Natural killer cell (primary cell): ENCODE measurements around the gene FCMR. TPM values are rescaled to one million over a fixed set of nuclear protein-coding genes. Genes with fewer than 3 reads are reported as not detected.

Experiments
- ATAC-seq, 3 donors: fragments of 150-1000 bp in 2 of 3; fragments of 200-7000 bp in 1 of 3; cut with Tn5 transposase; 1 replicate in 1 of 3; 2 replicates in 2 of 3; pipeline ENCODE4 v1.10.0; 2021; ENCODE audit warnings: mild to moderate bottlenecking in 2 of 3, moderate library complexity in 2 of 3
- DNase-seq, 2 donors: peaks; one replicate each; pipeline versions ENCODE4 v3.0.0 to v3.0.0-alpha.2; 2013 to 2021; ENCODE audit warnings: mixed read lengths in 1 of 2
- H3K27ac ChIP-seq: one replicate; pipeline ENCODE4 v1.5.1; 2013; ENCODE audit warnings: mild to moderate bottlenecking, low read length
- H3K27me3 ChIP-seq: one replicate; pipeline ENCODE4 v1.6.1; 2013; ENCODE audit warnings: low read length; ENCODE audit not compliant: control insufficient read depth, insufficient read depth
- H3K36me3 ChIP-seq: one replicate; pipeline ENCODE4 v1.6.1; 2013; ENCODE audit warnings: low read length; ENCODE audit not compliant: control insufficient read depth, insufficient read depth
- H3K4me1 ChIP-seq: one replicate; pipeline ENCODE4 v1.6.1; 2013; ENCODE audit warnings: low read length; ENCODE audit not compliant: control insufficient read depth, insufficient read depth
- H3K4me3 ChIP-seq: one replicate; pipeline ENCODE4 v1.5.1; 2013; ENCODE audit warnings: low read length
- H3K9me3 ChIP-seq: one replicate; pipeline ENCODE4 v1.6.1; 2013; ENCODE audit warnings: low read length; ENCODE audit not compliant: control insufficient read depth, insufficient read depth
- H3K27ac Mint-ChIP-seq, 2 donors: one replicate each; pipeline ENCODE4 v1.8.0; 2022; ENCODE audit warnings: mild to moderate bottlenecking in 2 of 2, mixed read lengths in 2 of 2, moderate library complexity in 1 of 2
- H3K27me3 Mint-ChIP-seq, 2 donors: one replicate each; pipeline ENCODE4 v1.8.0; 2022; ENCODE audit warnings: low read depth in 2 of 2, mixed read lengths in 2 of 2
- H3K36me3 Mint-ChIP-seq: one replicate; pipeline ENCODE4 v1.8.0; 2022; ENCODE audit warnings: mixed read lengths
- H3K4me1 Mint-ChIP-seq, 2 donors: one replicate each; pipeline ENCODE4 v1.8.0; 2022; ENCODE audit warnings: mixed read lengths in 2 of 2
- H3K4me3 Mint-ChIP-seq: one replicate; pipeline ENCODE4 v1.8.0; 2022; ENCODE audit warnings: mild to moderate bottlenecking, moderate library complexity, mixed read lengths
- H3K9me3 Mint-ChIP-seq, 2 donors: one replicate each; pipeline ENCODE4 v1.8.0; 2022; ENCODE audit warnings: mixed read lengths in 2 of 2
- CTCF ChIP-seq: fragments of 200-600 bp; IDR thresholded peaks from one replicate; pipeline ENCODE4 v1.8.0; 2022; ENCODE audit warnings: antibody characterized with exemption
- WGBS: methylation state at CpG from one replicate; pipeline ENCODE4 v1.1.7; 2013; ENCODE audit warnings: missing lambda C conversion rate; ENCODE audit not compliant: insufficient coverage; 5-methylcytosine and 5-hydroxymethylcytosine counted together
- intact Hi-C: fragments of 100-400 bp; cut with micrococcal nuclease; formaldehyde crosslinking; loops from one replicate; pipeline ENCODE4 v1.14.2; 2022
- total RNA-seq, 4 donors: library from RNA; stranded (reverse); fragments of 120-200 nt in 1 of 4; gene quantifications; one replicate each; pipeline versions ENCODE4 v1.2.3 to v1.2.4, GENCODE V29; 2013 to 2022

The FCMR gene
- total RNA-seq, 3 donors from 2014 or later (not counting 1 experiment from before 2014, with no cell fraction given) = 157 to 178 (median 177) TPM

DNA sequence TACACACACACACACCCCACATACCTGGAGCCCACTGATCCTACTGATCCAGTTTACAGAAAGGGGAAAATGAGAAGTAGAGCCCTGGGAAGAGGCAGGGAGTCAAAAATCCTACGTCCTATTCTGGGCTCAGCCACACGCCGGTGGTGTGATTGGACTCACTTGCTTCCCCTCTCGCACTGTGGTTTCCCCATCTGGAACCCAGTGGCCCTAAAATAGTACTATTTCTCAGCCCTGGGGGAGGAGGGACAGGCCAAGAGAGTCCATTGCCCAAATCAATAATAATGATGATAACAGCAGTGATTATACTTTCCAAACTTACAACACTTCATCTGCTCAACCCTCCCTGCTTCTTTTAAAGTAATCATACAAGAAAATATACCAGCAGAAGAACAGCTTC is 27.5 kb upstream of the FCMR start:
- Mint-ChIP-seq H3K4me1 (peaks cover 32 to 36% of the 10 kb centered on the region in 2 donors), H3K36me3 (no peaks in the 10 kb centered on the region), H3K27ac (no peak overlapping the region), H3K9me3 (no peaks in the 10 kb centered on the region), H3K4me3 (no peak overlapping the region), H3K27me3 (no peaks in the 10 kb centered on the region)
- no peak for TF ChIP-seq CTCF
- ATAC-seq (no peak), DNase-seq (no peak)
- H3K27ac ChIP-seq = no peak overlapping the region
- peaks cover 19% of the 10 kb centered on the region for H3K4me1 ChIP-seq
- intact Hi-C loops = no loop called here
- H3K9me3 ChIP-seq = no peaks in the 10 kb centered on the region
- WGBS = 34% methylated on average over 3 of the region's 4 CpGs
- H3K4me3 ChIP-seq = no peak overlapping the region
- H3K36me3 ChIP-seq = no peaks in the 10 kb centered on the region
- no peaks in the 10 kb centered on the region for H3K27me3 ChIP-seq

- Mint-ChIP-seq H3K27ac (peak overlapping the region in 1 of 2 donors; percentile 3), H3K4me3 (no peak overlapping the region), H3K4me1 (peaks cover 38 to 42% of the 10 kb centered on the region in 2 donors), H3K27me3 (no peaks in the 10 kb centered on the region), H3K36me3 (no peaks in the 10 kb centered on the region), H3K9me3 (no peaks in the 10 kb centered on the region)
- Histone ChIP-seq H3K27ac (no peak overlapping the region), H3K4me1 (peaks cover 25% of the 10 kb centered on the region), H3K36me3 (no peaks in the 10 kb centered on the region), H3K27me3 (no peaks in the 10 kb centered on the region), H3K4me3 (no peak overlapping the region), H3K9me3 (no peaks in the 10 kb centered on the region)
- no peak for ATAC-seq
- no peak for DNase-seq
- TF ChIP-seq CTCF = no peak
- 79% methylated on average over 3 of the region's 3 CpGs for WGBS
- intact Hi-C loops = no loop called here
Measured at GRCh38 chr1:206947255-206947654, 25.5 kb upstream of the FCMR start.

DNA sequence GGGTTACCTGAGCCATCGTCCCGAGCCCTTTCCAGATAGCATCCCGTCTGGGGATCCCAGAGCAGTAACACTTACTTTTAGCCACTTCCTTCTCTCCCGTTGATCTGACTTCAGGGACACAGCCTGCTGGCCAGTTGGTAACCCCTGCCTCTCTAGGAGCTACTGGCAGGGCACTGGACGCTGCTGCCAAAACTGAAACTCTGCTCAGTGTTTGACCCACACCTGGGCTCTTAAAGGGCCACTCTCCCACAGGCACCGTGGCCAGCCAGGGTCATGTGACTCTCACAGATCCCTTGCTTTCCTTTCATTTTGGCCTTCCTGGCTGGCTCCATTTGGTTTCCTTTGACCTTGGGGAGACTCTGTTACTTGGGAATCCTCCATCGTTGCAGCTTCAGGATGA is 24.5 kb upstream of the FCMR start, which contains the start of gene PIGR:
PIGR (minus strand) TSS at position 206 of the 400 bp plus-strand sequence. CDS start 5,935 bp downstream, outside the sequence.
- Histone ChIP-seq H3K9me3 (no peaks in the 10 kb centered on the region), H3K27me3 (no peaks in the 10 kb centered on the region), H3K27ac (no peak within 1 kb of the TSS), H3K4me3 (no peak within 1 kb of the TSS), H3K4me1 (peaks cover 25% of the 10 kb centered on the region), H3K36me3 (no peaks in the 10 kb centered on the region)
- H3K27ac Mint-ChIP-seq = peak within 1 kb of the TSS in 1 of 2 donors; percentile 3
- H3K4me3 Mint-ChIP-seq = no peak within 1 kb of the TSS
- no peaks in the 10 kb centered on the region for H3K9me3 Mint-ChIP-seq
- intact Hi-C loops = no loop called here
- no peak for TF ChIP-seq CTCF
- DNase-seq (no peak), ATAC-seq (no peak)
- H3K36me3 Mint-ChIP-seq = no peaks in the 10 kb centered on the region
- peaks cover 38 to 42% of the 10 kb centered on the region in 2 donors for H3K4me1 Mint-ChIP-seq
- H3K27me3 Mint-ChIP-seq = peaks cover 0 to 4% of the 10 kb centered on the region in 2 donors
- 93% methylated on average over 7 of the region's 7 CpGs for WGBS

GRCh38 chr1:206945779-206946178 is 24.0 kb upstream of the FCMR start:
- 75% methylated on average over 1 of the region's 4 CpGs for WGBS
- Histone ChIP-seq H3K27ac (no peak overlapping the region), H3K4me3 (no peak overlapping the region), H3K9me3 (no peaks in the 10 kb centered on the region), H3K27me3 (no peaks in the 10 kb centered on the region), H3K36me3 (no peaks in the 10 kb centered on the region), H3K4me1 (peaks cover 25% of the 10 kb centered on the region)
- Mint-ChIP-seq H3K27me3 (peaks cover 3 to 9% of the 10 kb centered on the region in 2 donors), H3K4me1 (peaks cover 38 to 42% of the 10 kb centered on the region in 2 donors), H3K36me3 (no peaks in the 10 kb centered on the region), H3K9me3 (no peaks in the 10 kb centered on the region), H3K27ac (no peak overlapping the region), H3K4me3 (no peak overlapping the region)
- ATAC-seq (no peak), DNase-seq (no peak)
- intact Hi-C loops = no loop called here
- no peak for TF ChIP-seq CTCF
